Astrocyte of the cerebellum (primary cell): ENCODE results near the gene POLR3E.

Source experiments
- DNase-seq: peaks from one replicate; pipeline ENCODE4 v3.0.0-alpha.2; 2011; ENCODE audit warnings: low read depth
- H3K4me3 ChIP-seq: 2 replicates; pipeline ENCODE4 v1.5.1; 2011; ENCODE audit warnings: mild to moderate bottlenecking, low read depth, low read length, moderate library complexity
- CTCF ChIP-seq: IDR thresholded peaks from 2 replicates; pipeline ENCODE4 v1.5.1; 2012; ENCODE audit warnings: low read length, low read depth, moderate library complexity, mild to moderate bottlenecking; ENCODE audit errors: missing control alignments
- in situ Hi-C: cut with HindIII; loops from 2 replicates; pipeline ENCODE4 v1.10.0; 2017; ENCODE audit warnings: low sequenced_read_pairs

POLR3E gene

GRCh38 chr16:22307838-22308237, 10.6 kb downstream of the POLR3E start:
- in situ Hi-C loops: no loop called here
- no peak overlapping the region for H3K4me3 ChIP-seq

GRCh38 chr16:22308824-22309520, 11.8 kb downstream of the POLR3E start:
- H3K4me3 ChIP-seq: no peak overlapping the region
- no peak for TF ChIP-seq CTCF
- DNase-seq: no peak
- in situ Hi-C loops: no loop called here

More at GRCh38 chr16:22307838-22308237, 10.6 kb downstream of the POLR3E start:
- TF ChIP-seq CTCF: no peak
- DNase-seq: no peak

- in situ Hi-C loops: no loop called here
- DNase-seq: no peak
- TF ChIP-seq CTCF: no peak
- no peak overlapping the region for H3K4me3 ChIP-seq
These were observed 14.3 kb downstream of the POLR3E start for GRCh38 chr16:22311520-22311919.

GRCh38 chr16:22312897-22313781, 15.9 kb downstream of the POLR3E start:
- TF ChIP-seq CTCF: no peak
- no peak for DNase-seq
- no peak overlapping the region for H3K4me3 ChIP-seq
- in situ Hi-C loops: no loop called here

- TF ChIP-seq CTCF: no peak
- in situ Hi-C loops: no loop called here
- H3K4me3 ChIP-seq: no peak overlapping the region
- DNase-seq: no peak
These were observed 16.8 kb downstream of the POLR3E start for GRCh38 chr16:22313876-22314470.
